ENCODE measurements around the gene SLC29A2. TPM values are rescaled to one million over a fixed set of nuclear protein-coding genes. Genes with fewer than 3 reads are reported as not detected.

SLC29A2 gene
- total RNA-seq, 2 experiments from 2014 or later, result 10.3 to 10.6 TPM

DNA sequence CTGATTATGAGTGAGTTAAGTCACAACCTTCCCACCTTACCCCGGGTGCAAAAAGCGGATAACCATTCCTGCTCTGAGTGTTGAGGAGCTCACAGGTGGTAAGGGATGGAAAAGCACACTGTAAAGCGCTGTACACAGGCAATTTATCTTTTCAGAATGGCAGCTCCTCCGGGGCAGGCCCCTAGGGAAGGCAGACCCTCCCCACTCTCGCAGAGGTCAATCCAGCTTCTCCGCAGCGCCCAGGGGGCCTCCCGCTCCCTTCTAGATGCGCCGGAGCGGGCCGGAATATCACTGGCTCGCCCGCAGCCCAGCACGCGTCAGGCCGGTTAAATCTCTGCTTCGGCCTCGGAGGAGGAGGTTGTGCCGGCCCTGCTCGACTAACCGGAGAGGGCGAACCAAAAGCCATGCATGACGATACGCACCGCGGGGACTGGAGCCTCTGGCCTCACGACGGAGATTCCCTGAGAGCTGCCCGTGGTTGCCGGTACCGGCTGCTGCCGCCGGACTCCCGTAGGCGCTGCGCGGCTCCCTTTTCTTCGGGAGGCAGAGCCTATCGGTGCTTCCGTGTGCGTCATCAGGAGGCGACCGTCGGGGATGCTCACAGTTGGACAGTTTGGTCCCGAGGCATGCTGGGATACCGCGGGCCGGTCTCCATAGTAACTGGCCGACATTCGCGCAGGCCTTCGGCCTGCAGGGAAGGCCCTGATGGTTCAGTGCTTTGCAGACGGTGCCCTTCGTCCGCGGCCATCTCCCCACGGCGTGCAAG lies 26.8 kb downstream of the SLC29A2 start, which contains the start of gene BRMS1:
TSS of gene BRMS1 (minus strand) at position 555 of the 766 bp plus-strand sequence. CDS start 2,870 bp downstream, outside the sequence.
- Mint-ChIP-seq H3K9me3 (peaks cover 2% of the 10 kb centered on the region), H3K27ac (peak within 1 kb of the TSS; percentile 85), H3K36me3 (peaks cover 15% of the 10 kb centered on the region), H3K4me1 (ENCODE audit: low read depth) (peaks cover 50% of the 10 kb centered on the region), H3K27me3 (peaks cover 3% of the 10 kb centered on the region), H3K4me3 (peak within 1 kb of the TSS; percentile 94)
- CTCF ChIA-PET, result interaction anchor here (0.6 to 3.5 kb wide), 11 partner anchors 9 to 507 kb away, joined by 3 to 33 read pairs (median 4); partner anchors contain the start of genes MRPL11 and RIN1
- POLR2A ChIA-PET, result interaction anchor here (0.5 to 1.5 kb wide), 5 partner anchors 26 to 1421 kb away, joined by 3 to 6 read pairs (median 4); no protein-coding TSS in a partner anchor
- intact Hi-C loops (cut with micrococcal nuclease), result loop anchor here (1.0 to 5.0 kb wide), 4 partner anchors 32 to 499 kb away; partner anchors contain the start of genes RAB1B and RCE1
- peak; percentile 98 for DNase-seq

DNA sequence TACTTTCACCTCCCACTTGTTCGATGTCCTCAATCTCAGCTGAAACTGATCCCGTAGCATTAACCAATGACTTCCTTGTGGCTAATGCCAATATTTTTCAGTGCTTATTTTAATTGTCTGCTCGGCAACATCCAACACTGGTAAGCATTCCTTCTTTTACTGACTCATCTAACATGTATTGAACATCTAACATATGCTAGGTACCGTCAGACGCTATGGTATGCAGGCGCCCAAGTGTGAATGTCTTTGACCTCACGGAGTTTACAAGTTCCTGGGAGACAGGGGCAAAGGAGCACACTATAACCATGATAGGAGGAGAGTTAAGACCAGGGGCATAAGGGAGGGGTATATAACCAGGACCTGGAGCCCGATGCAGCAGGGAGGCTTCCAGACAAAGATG lies 28.4 kb downstream of the SLC29A2 start:
- no peak for DNase-seq
- POLR2A ChIA-PET, result no interaction called here
- no peak overlapping the region for H3K27ac Mint-ChIP-seq
- intact Hi-C loops (cut with micrococcal nuclease), result no loop called here
- peaks cover 2% of the 10 kb centered on the region for H3K9me3 Mint-ChIP-seq
- peak overlapping the region; percentile 94 for H3K4me3 Mint-ChIP-seq
- CTCF ChIA-PET, result interaction anchor here (1.2 to 2.9 kb wide), 4 partner anchors 31 to 508 kb away, joined by 3 to 33 read pairs (median 6); no protein-coding TSS in a partner anchor
- H3K27me3 Mint-ChIP-seq, result peaks cover 3% of the 10 kb centered on the region
- peaks cover 18% of the 10 kb centered on the region for H3K36me3 Mint-ChIP-seq
- H3K4me1 Mint-ChIP-seq (ENCODE audit: low read depth), result peaks cover 43% of the 10 kb centered on the region

DNA sequence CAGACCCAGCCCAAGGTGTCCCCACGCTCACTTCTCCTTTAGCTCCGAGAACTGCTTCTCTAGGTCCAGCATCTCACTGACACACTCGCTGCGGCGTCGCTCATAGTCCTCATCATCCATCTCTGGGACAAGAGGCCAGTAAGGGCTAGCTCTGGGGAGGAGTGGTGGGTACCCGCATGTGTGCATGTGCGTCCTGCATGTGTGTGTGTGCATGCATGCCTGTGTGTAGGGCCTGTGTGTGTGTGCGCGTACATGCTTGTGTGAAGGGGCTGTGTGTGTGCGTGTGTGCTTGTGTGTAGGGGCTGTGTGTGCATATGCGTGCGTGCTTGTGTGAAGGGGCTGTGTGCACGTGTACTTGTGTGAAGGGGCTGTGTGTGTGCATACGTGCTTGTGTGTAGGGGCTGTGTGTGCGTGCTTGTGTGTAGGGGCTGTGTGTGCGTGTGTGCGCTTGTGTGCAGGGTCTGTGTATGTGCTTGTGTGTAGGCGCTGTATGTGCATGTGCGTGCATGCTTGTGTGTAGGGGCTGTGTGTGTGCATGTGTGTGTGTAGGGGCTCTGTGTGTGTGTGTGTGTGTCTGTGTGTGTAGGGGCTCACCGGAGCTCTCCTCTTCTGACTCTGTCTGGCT lies 29.9 kb downstream of the SLC29A2 start:
- ChIA-PET POLR2A (interaction anchor here (0.6 kb wide), 1 partner anchor 13 kb away, joined by 3 read pairs; no protein-coding TSS in a partner anchor), CTCF (no interaction called here)
- intact Hi-C loops (cut with micrococcal nuclease), result no loop called here
- Mint-ChIP-seq H3K27me3 (no peaks in the 10 kb centered on the region), H3K27ac (no peak overlapping the region), H3K4me1 (ENCODE audit: low read depth) (peaks cover 49% of the 10 kb centered on the region), H3K9me3 (no peaks in the 10 kb centered on the region), H3K4me3 (no peak overlapping the region), H3K36me3 (peaks cover 21% of the 10 kb centered on the region)
- DNase-seq, result no peak

DNA sequence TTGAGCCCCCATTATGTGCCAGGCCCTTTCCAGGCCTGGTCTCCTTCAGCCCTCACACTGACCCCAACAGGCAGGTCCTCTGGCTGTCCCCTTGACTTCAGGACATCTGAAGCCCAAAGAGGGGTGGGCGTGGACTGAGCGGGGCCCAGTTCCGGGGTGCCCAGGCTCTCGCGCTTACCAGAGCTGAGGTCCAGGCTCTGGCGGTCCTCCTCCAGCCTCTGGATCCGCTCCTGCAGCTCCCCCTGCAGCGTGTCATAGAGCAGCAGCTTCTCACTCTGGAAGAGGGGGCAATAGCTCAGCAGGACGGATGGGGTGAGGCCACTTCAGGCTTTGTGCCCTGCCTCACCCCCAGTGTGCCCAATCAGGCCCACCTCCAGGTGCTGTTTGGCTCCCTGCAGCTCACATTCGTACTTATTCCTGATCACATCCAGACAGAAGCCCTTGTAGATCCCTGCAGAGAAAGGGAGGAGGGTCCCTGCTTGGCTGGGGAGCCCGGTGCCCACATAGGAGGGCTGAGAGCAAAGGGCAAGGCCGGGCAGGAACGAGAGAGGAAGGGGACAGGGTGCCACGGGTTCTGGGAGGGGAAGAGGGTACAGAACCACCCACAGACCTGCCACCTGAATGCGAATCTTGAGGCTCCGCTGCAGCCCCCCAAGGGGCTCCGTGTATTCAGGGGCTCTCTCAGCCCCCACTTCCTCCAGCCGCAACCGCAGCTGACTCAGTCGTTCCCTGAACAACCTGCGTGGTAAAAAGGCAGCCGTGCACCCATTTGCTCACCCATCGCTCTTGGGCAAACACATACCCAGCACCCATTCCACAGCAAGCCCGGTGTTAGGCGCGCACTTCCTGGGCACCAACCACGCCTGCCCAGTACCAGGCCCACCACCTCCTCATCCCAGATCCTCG lies 30.7 kb downstream of the SLC29A2 start:
- ChIA-PET CTCF (no interaction called here), POLR2A (no interaction called here)
- peaks cover 21% of the 10 kb centered on the region for H3K36me3 Mint-ChIP-seq
- intact Hi-C loops (cut with micrococcal nuclease), result no loop called here
- H3K9me3 Mint-ChIP-seq, result no peaks in the 10 kb centered on the region
- no peak overlapping the region for H3K27ac Mint-ChIP-seq
- no peak for DNase-seq
- no peaks in the 10 kb centered on the region for H3K27me3 Mint-ChIP-seq
- peaks cover 49% of the 10 kb centered on the region for H3K4me1 Mint-ChIP-seq (ENCODE audit: low read depth)
- no peak overlapping the region for H3K4me3 Mint-ChIP-seq

DNA sequence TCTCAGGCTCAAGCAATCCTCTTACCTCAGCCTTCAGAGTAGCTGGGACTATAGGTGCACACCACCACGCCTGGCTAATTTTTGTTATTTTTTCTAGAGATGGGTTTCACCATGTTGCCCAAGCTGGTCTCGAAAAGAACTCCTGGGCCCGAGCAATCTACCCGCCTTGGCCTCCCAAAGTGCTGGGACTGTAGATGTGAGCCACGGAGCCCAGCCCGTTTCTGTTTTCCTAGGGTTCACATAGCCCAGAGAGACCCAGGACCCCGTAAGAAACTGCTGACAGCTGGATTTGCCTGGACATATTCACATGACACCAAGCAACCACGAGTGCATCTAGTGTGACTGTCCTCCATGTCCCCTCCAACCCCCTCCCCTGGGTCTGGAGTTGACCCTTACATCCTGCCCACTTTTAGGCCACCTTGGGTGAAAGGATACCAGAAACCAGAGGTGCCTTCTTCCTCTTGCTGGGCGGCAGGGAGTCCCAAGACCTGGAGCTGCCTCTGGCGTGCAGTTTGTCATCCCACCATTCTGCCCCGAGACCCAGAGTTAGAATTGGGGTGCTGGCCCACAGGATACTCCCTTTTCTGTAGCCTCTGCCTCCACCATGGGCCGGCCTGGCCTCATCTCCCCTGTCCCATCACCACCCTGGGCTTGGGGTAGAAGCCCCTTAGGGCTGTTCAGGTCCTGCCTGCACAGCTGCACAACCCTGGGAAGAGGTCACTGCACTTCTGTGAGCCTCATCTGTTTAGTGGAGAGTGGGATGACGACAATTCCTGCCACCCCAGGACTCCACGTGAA lies 31.7 kb downstream of the SLC29A2 start:
- DNase-seq, result no peak
- Mint-ChIP-seq H3K9me3 (no peaks in the 10 kb centered on the region), H3K4me3 (no peak overlapping the region), H3K4me1 (ENCODE audit: low read depth) (peaks cover 43% of the 10 kb centered on the region), H3K27ac (no peak overlapping the region), H3K27me3 (no peaks in the 10 kb centered on the region), H3K36me3 (peaks cover 21% of the 10 kb centered on the region)
- intact Hi-C loops (cut with micrococcal nuclease), result no loop called here
- POLR2A ChIA-PET, result no interaction called here
- CTCF ChIA-PET, result interaction anchor here (1.3 kb wide), 1 partner anchor 28 kb away, joined by 4 read pairs; no protein-coding TSS in a partner anchor

DNA sequence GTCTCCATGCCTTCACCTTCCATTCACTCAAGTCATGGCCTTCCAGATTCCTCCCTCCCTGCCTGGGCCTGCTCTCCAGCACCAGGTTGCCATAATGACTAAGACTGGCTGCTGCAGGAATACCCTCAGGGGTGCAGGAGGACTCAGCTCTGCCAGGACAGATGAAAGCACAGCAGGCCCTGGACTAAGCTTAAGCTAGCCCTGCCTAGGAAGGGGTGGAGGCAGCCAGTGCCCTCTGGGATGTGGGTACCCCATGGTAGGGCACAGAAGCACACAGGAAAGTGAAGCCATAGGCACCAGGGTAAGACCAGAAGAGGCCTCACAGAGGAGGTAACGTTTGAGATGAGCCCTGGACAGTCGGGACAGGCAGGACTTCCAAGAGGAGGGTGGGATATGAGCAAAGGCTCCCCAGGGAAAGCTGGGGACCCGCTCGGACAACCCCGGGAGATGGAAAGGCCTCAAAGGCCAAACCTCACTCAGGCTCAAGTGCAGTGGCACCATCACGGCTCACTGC lies 32.3 kb downstream of the SLC29A2 start:
- no peak for DNase-seq
- H3K27ac Mint-ChIP-seq, result no peak overlapping the region
- POLR2A ChIA-PET, result no interaction called here

DNA sequence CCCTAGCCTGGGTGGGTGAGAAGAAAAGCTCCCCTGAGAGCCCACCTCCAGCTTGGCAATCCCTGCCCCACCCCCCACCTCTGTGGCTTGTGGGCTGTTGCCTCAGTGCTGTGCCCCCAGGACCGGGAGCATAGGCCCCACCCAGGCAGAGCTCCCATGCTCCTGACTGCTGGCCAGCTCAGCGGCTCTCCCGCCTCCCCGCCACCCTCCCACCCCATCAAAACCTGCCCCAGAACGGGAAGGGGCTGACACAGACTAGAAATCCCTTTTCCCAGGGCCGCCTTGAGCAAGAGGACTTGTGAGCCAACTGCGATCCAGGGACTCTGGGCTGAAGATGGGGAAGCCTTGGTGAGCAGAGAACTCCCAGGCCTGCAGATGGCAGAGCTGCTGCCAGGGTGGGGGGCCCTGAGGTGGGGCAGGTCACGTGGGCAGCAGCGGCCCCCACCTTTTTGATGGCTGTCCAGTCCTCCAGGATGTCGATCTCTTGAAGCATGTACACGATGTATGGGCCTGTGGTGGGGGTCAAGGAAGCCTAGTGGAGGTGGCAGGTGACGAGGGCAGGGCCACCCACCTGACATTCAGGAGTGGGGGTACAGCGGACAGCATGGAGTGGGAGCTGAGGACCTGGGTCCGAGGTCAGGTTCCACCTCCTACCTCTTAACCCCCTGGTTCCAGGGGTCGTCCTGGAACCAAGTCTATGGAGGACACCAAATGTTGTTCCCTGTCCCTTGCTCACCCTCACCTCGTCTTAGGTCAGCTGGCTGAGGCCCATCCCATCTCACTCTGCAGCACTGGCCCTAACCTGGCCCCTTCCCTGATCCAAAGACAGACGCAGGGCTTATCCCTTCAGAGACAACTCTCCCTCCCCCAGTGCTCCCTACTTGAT lies 33.0 kb downstream of the SLC29A2 start:
- no peak overlapping the region for H3K27ac Mint-ChIP-seq
- DNase-seq, result no peak
- H3K9me3 Mint-ChIP-seq, result no peaks in the 10 kb centered on the region
- CTCF ChIA-PET, result interaction anchor here (1.1 to 1.3 kb wide), 3 partner anchors 25 to 27 kb away, joined by 3 to 5 read pairs (median 4); no protein-coding TSS in a partner anchor
- H3K36me3 Mint-ChIP-seq, result peaks cover 21% of the 10 kb centered on the region
- intact Hi-C loops (cut with micrococcal nuclease), result no loop called here
- no peaks in the 10 kb centered on the region for H3K27me3 Mint-ChIP-seq
- POLR2A ChIA-PET, result no interaction called here
- no peak overlapping the region for H3K4me3 Mint-ChIP-seq
- peaks cover 34% of the 10 kb centered on the region for H3K4me1 Mint-ChIP-seq (ENCODE audit: low read depth)

More for the DNA sequence above, 32.3 kb downstream of the SLC29A2 start:
- H3K4me1 Mint-ChIP-seq (ENCODE audit: low read depth), result peaks cover 40% of the 10 kb centered on the region
- peaks cover 21% of the 10 kb centered on the region for H3K36me3 Mint-ChIP-seq
- H3K4me3 Mint-ChIP-seq, result no peak overlapping the region
- no peaks in the 10 kb centered on the region for H3K27me3 Mint-ChIP-seq
- CTCF ChIA-PET, result interaction anchor here (1.1 to 1.3 kb wide), 2 partner anchors 24 to 28 kb away, joined by 3 to 4 read pairs; no protein-coding TSS in a partner anchor
- H3K9me3 Mint-ChIP-seq, result no peaks in the 10 kb centered on the region
- intact Hi-C loops (cut with micrococcal nuclease), result no loop called here

DNA sequence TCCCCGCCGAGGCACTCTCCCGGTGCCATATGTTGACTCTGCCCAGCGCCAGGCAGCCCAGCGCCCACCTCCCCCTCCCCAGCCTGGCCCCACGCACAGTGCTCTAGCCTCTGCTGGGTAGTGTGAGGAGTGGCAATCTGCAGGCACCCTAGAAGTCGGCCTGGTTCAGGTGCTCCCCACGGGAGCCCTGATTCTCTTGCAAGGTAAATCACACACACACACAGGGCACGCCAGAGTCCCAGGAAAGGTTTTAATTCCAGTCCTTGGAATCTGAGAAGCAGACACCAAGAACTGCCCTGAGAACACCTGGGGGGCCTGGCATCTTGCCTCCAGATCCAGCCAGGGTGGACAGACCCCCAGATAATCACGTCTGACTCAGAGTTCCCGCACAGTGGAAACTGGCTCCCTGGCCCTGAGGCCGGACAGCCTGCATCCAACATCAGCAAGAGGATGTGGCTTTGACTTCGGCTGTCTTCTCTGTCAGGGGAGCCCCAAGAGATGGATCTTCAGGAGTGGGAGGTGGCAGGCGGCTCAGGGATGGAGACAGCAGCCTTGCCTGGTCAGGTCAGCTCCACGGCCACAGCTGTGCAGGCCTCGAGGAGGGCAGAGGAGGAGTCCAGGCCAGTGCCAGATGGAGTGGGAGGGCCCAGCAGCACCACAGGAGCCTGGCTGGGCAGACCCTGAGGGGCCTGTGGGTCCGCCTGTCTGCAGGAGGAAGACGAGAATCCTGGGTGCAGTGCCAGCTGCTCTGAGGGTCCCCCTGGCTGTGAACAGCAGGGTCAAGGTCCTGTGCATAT lies 34.3 kb downstream of the SLC29A2 start:
- peaks cover 19% of the 10 kb centered on the region for H3K36me3 Mint-ChIP-seq
- CTCF ChIA-PET, result interaction anchor here (1.3 to 3.1 kb wide), 2 partner anchors 25 kb away, joined by 5 to 30 read pairs; no protein-coding TSS in a partner anchor
- POLR2A ChIA-PET, result no interaction called here
- no peaks in the 10 kb centered on the region for H3K27me3 Mint-ChIP-seq
- no peak for DNase-seq
- intact Hi-C loops (cut with micrococcal nuclease), result no loop called here
- H3K27ac Mint-ChIP-seq, result no peak overlapping the region
- H3K4me1 Mint-ChIP-seq (ENCODE audit: low read depth), result peaks cover 25% of the 10 kb centered on the region
- H3K4me3 Mint-ChIP-seq, result peak overlapping the region; percentile 8
- no peaks in the 10 kb centered on the region for H3K9me3 Mint-ChIP-seq

DNA sequence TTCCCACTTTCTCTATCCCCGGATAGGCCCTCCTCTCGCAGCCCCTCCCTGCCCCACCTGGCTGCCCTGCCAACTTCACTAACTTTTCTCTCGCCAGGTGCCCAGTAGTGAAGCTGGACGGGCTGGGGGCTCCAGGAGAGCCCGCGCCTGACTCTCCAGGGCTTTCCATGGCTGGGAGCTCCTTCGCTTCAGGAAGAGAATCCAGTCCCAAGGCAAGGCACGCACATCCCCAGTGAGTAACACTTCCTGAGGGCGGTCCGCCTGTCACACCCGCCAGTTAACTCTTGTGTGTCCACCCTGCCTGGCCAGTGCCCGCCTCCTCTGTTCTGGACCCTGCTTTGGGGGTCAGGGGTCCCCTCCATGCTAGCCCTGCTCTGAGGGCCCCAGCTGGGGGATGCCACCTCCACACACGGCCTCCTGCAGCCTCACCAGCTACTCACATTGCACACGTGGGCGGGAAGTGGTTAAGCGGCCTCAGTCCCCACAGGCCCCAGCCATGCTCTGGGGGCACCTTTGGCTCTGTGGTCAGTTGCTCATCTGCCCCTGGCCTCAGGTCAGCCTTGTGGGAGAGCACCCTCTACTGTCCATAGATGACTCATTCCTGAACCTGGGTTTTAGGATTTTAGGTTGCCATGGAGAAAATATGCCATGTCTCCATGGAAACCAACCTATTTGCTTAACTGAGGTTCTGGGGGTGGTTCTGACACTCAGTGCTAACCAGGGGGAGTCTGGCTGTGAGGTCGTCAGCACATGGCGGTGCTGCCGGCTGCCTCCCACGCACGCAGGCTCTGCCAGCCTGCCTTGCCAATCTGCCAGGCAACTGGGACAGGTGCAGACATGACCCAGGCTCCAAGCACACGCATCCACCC lies 35.1 kb downstream of the SLC29A2 start, which contains the start of gene RIN1:
TSS of gene RIN1 (minus strand) at position 201 of the 869 bp plus-strand sequence. CDS start at position 169, 32 bp downstream.
- H3K36me3 Mint-ChIP-seq, result peaks cover 15% of the 10 kb centered on the region
- ChIA-PET POLR2A (no interaction called here), CTCF (interaction anchor here (0.7 to 3.1 kb wide), 4 partner anchors 8 to 54 kb away, joined by 3 to 30 read pairs (median 4); partner anchors contain the start of gene BRMS1)
- H3K9me3 Mint-ChIP-seq, result no peaks in the 10 kb centered on the region
- peak within 1 kb of the TSS; percentile 61 for H3K4me3 Mint-ChIP-seq
- H3K27me3 Mint-ChIP-seq, result no peaks in the 10 kb centered on the region
- peak; percentile 84 for DNase-seq
- intact Hi-C loops (cut with micrococcal nuclease), result no loop called here
- peaks cover 22% of the 10 kb centered on the region for H3K4me1 Mint-ChIP-seq (ENCODE audit: low read depth)
- peak within 1 kb of the TSS; percentile 23 for H3K27ac Mint-ChIP-seq

Measured in activated CD4-positive, alpha-beta memory T cell treated with anti-CD3 and anti-CD28 coated beads for 36 hours (primary cell).